HEK293 (cell line): ENCODE measurements around the gene TNNI3K.

Experiments used
- CTCF ChIA-PET: fragments of 350-600 bp; formaldehyde crosslinking; extraction: SDS; loops from one replicate; lab custom pipeline; 2021; ENCODE audit warnings: antibody characterized with exemption; lab: Yijun Ruan, JAX
- POLR2A ChIA-PET: fragments of 300-600 bp; formaldehyde crosslinking; extraction: SDS; loops from one replicate; lab custom pipeline; 2020; ENCODE audit warnings: antibody characterized with exemption, inconsistent platforms; lab: Yijun Ruan, JAX
- H3K27ac ChIP-seq: fragments of 200-500 bp; sonication (Bioruptor generic); 2 replicates; pipeline ENCODE4 v1.5.1; 2014; ENCODE audit warnings: low read depth, low read length, control low read depth, inconsistent platforms; ENCODE audit errors: extremely low read depth
- H3K36me3 ChIP-seq, 2 experiments: fragments of 200-500 bp in 1 of 2; sonication (Bioruptor generic) in 1 of 2; 1 replicate in 1 of 2; 2 replicates in 1 of 2; pipeline ENCODE4 v1.5.1; 2014 to 2017; ENCODE audit warnings: inconsistent platforms in 2 of 2, low read length in 2 of 2; ENCODE audit not compliant: control insufficient read depth in 2 of 2, insufficient read depth in 1 of 2
- H3K4me1 ChIP-seq: fragments of 200-500 bp; sonication (Bioruptor generic); 2 replicates; pipeline ENCODE4 v1.5.1; 2014; ENCODE audit warnings: mild to moderate bottlenecking, low read length, inconsistent platforms; ENCODE audit not compliant: control insufficient read depth, insufficient read depth
- H3K4me3 ChIP-seq: 2 replicates; pipeline ENCODE4 v1.5.1; 2011; ENCODE audit warnings: low read depth, mild to moderate bottlenecking, control low read depth, low read length, moderate library complexity
- H3K9me3 ChIP-seq: fragments of 200-500 bp; sonication (Bioruptor generic); 2 replicates; pipeline ENCODE4 v1.5.1; 2014; ENCODE audit warnings: low read depth, low read length, inconsistent platforms; ENCODE audit not compliant: control insufficient read depth, insufficient read depth
- FEZF1 ChIP-seq: fragments of 450-650 bp; formaldehyde crosslinking; IDR thresholded peaks from 2 replicates; pipeline ENCODE4 v1.5.1; 2016; ENCODE audit warnings: missing biosample characterization, missing genetic modification characterization
- KLF16 ChIP-seq: fragments of 450-650 bp; formaldehyde crosslinking; IDR thresholded peaks from 2 replicates; pipeline ENCODE4 v1.5.1; 2017; ENCODE audit warnings: missing biosample characterization, missing genetic modification characterization
- MEIS1 ChIP-seq: sonication (generic); formaldehyde crosslinking; IDR thresholded peaks from 2 replicates; pipeline ENCODE4 v1.8.1; 2022; ENCODE audit warnings: missing genetic modification reagents, mild to moderate bottlenecking, borderline replicate concordance
- OSR2 ChIP-seq: fragments of 450-650 bp; formaldehyde crosslinking; IDR thresholded peaks from 2 replicates; pipeline ENCODE4 v1.5.1; 2016; ENCODE audit warnings: missing biosample characterization, missing genetic modification characterization
- SP7 ChIP-seq: fragments of 450-650 bp; formaldehyde crosslinking; IDR thresholded peaks from 2 replicates; pipeline ENCODE4 v1.5.1; 2016; ENCODE audit warnings: missing biosample characterization, missing genetic modification characterization
- TCF7L2 ChIP-seq: IDR thresholded peaks from 2 replicates; pipeline ENCODE4 v1.6.1; 2011; ENCODE audit warnings: low read depth, mild to moderate bottlenecking, inconsistent platforms, low read length, moderate library complexity, borderline replicate concordance
- YY1 ChIP-seq: fragments of 450-650 bp; formaldehyde crosslinking; IDR thresholded peaks from 2 replicates; pipeline ENCODE4 v1.5.1; 2018; ENCODE audit warnings: missing biosample characterization, missing genetic modification characterization
- ZBTB7A ChIP-seq: fragments of 450-650 bp; formaldehyde crosslinking; IDR thresholded peaks from 2 replicates; pipeline ENCODE4 v1.5.1; 2016; ENCODE audit warnings: low read depth, missing biosample characterization, missing genetic modification characterization
- ZFP69B ChIP-seq: fragments of 450-650 bp; formaldehyde crosslinking; IDR thresholded peaks from 2 replicates; pipeline ENCODE4 v1.5.1; 2016; ENCODE audit warnings: missing biosample characterization, missing genetic modification characterization
- ZNF138 ChIP-seq: fragments of 450-650 bp; formaldehyde crosslinking; IDR thresholded peaks from 2 replicates; pipeline ENCODE4 v1.5.1; 2016; ENCODE audit warnings: missing biosample characterization, missing genetic modification characterization, borderline replicate concordance
- ZNF19 ChIP-seq: fragments of 450-650 bp; formaldehyde crosslinking; IDR thresholded peaks from 2 replicates; pipeline ENCODE4; 2016; ENCODE audit warnings: missing biosample characterization, missing genetic modification characterization, low read depth
- ZNF221 ChIP-seq: fragments of 450-650 bp; formaldehyde crosslinking; IDR thresholded peaks from 2 replicates; pipeline ENCODE4 v1.5.1; 2017; ENCODE audit warnings: missing biosample characterization, missing genetic modification characterization, borderline replicate concordance
- ZNF324 ChIP-seq: fragments of 450-650 bp; formaldehyde crosslinking; IDR thresholded peaks from 2 replicates; pipeline ENCODE4 v1.5.1; 2016; ENCODE audit warnings: missing biosample characterization, missing genetic modification characterization
- ZNF433 ChIP-seq: fragments of 450-650 bp; formaldehyde crosslinking; IDR thresholded peaks from 2 replicates; pipeline ENCODE4 v1.5.1; 2016; ENCODE audit warnings: missing biosample characterization, missing genetic modification characterization, low read depth
- ZNF514 ChIP-seq: fragments of 450-650 bp; formaldehyde crosslinking; IDR thresholded peaks from 2 replicates; pipeline ENCODE4 v1.5.1; 2016; ENCODE audit warnings: missing biosample characterization, missing genetic modification characterization
- ZNF561 ChIP-seq: fragments of 450-650 bp; IDR thresholded peaks from 2 replicates; pipeline ENCODE4 v1.5.1; 2018; ENCODE audit warnings: missing biosample characterization, missing genetic modification characterization, borderline replicate concordance
- ZNF571 ChIP-seq: fragments of 450-650 bp; formaldehyde crosslinking; IDR thresholded peaks from 2 replicates; pipeline ENCODE4 v1.5.0; 2017; ENCODE audit warnings: missing biosample characterization, missing genetic modification characterization
- ZNF596 ChIP-seq: fragments of 450-650 bp; IDR thresholded peaks from 2 replicates; pipeline ENCODE4 v1.5.0; 2018; ENCODE audit warnings: missing biosample characterization, mild to moderate bottlenecking, missing genetic modification characterization, moderate library complexity
- ZNF610 ChIP-seq: fragments of 450-650 bp; formaldehyde crosslinking; IDR thresholded peaks from 2 replicates; pipeline ENCODE4 v1.5.1; 2016; ENCODE audit warnings: missing biosample characterization, missing genetic modification characterization, borderline replicate concordance
- ZNF626 ChIP-seq: fragments of 450-650 bp; sonication (Bioruptor Pico); formaldehyde crosslinking; IDR thresholded peaks from 2 replicates; pipeline ENCODE4 v1.5.1; 2018; ENCODE audit warnings: missing biosample characterization, missing genetic modification characterization, inconsistent platforms
- ZNF660 ChIP-seq: fragments of 450-650 bp; IDR thresholded peaks from 2 replicates; pipeline ENCODE4 v1.5.1; 2018; ENCODE audit warnings: missing biosample characterization, mild to moderate bottlenecking, missing genetic modification characterization
- ZNF670 ChIP-seq: fragments of 450-650 bp; formaldehyde crosslinking; IDR thresholded peaks from 2 replicates; pipeline ENCODE4 v1.5.1; 2016; ENCODE audit warnings: missing biosample characterization, missing genetic modification characterization, low read depth
- ZNF747 ChIP-seq: fragments of 450-650 bp; formaldehyde crosslinking; IDR thresholded peaks from 2 replicates; pipeline ENCODE4 v1.5.1; 2016; ENCODE audit warnings: missing biosample characterization, missing genetic modification characterization
- ZNF837 ChIP-seq: fragments of 450-650 bp; formaldehyde crosslinking; IDR thresholded peaks from 2 replicates; pipeline ENCODE4 v1.5.1; 2016; ENCODE audit warnings: missing biosample characterization, missing genetic modification characterization
- ZSCAN30 ChIP-seq: fragments of 450-650 bp; IDR thresholded peaks from 2 replicates; pipeline ENCODE4 v1.5.1; 2018; ENCODE audit warnings: missing biosample characterization, mild to moderate bottlenecking, missing genetic modification characterization, moderate library complexity
- TF ChIP-seq, protein P1 (sequence below): fragments of 450-650 bp; formaldehyde crosslinking; IDR thresholded peaks from 2 replicates; pipeline ENCODE4 v1.5.1; 2016; ENCODE audit warnings: missing biosample characterization, missing genetic modification characterization
- TF ChIP-seq, protein P2 (sequence below): fragments of 450-650 bp; formaldehyde crosslinking; IDR thresholded peaks from 2 replicates; pipeline ENCODE4 v1.5.1; 2017; ENCODE audit warnings: missing biosample characterization, mild to moderate bottlenecking, missing genetic modification characterization, moderate library complexity
- TF ChIP-seq, protein P3 (sequence below): sonication (generic); formaldehyde crosslinking; IDR thresholded peaks from 2 replicates; pipeline ENCODE4 v1.8.1; 2022; ENCODE audit warnings: mild to moderate bottlenecking, moderate library complexity, missing genetic modification reagents
- TF ChIP-seq, protein P4 (sequence below): fragments of 450-650 bp; formaldehyde crosslinking; IDR thresholded peaks from 2 replicates; pipeline ENCODE4 v1.5.1; 2016; ENCODE audit warnings: missing biosample characterization, missing genetic modification characterization

Gene TNNI3K

DNA sequence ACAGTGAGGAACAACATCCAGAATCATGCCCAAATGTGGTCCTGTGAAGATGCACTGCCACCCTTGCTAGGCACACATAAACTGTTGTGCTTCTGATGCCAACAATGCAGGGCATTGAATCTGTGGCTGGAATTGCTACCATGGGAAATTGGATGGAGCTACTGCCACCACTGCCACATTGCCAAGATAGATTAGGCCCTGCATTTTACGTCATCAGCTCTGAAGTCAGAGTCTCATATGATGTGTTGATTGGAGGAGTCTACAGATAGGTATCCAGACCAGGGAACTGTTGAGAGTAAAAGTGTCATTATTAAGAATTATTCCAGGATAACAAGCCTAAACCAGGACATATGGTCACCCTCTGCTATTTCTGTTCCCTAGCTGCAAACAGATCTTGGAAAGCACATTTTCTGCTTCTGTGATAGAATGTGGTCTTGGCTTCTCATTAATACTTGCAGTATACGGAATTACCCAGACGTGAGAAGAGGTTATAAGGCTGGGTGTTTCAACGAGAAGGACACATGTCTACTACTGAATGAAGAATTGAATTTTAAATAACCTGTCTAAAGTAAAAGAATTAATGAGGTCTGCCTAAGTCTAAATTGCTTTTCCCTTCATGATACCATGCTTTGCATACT, 106.6 kb downstream of the TNNI3K start (continued):
- TF ChIP-seq ZNF670 (tag by site-specific recombination): no peak
- TF ChIP-seq ZNF138: no peak
- no peak for TF ChIP-seq ZNF433 (tag by site-specific recombination)
- no peak for TF ChIP-seq ZNF221 (tag by site-specific recombination)
- no peak for TF ChIP-seq MEIS1
- no peak for TF ChIP-seq ZFP69B (tag by site-specific recombination)
- no peak for TF ChIP-seq ZNF626 (tag by site-specific recombination)

DNA sequence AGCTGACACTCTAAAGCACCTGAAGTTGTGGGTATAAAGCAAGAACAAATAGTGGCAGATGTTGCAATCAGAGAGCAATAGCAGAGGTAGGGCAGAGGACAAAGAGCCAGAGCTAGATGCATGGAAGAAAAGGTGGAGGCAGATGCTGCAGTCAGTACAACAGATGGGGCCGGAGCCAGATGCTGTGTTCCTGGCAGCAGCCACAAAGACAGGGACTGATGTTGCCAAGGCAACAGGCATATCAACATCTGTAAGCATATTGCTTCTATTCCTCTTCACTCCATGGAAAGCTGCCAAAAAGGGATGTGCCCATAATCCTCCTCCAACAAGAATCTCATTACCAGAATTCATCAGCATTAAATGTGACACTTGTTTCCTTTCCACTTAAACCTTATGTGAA, 108.0 kb downstream of the TNNI3K start:
- Histone ChIP-seq H3K36me3 (no peaks in the 10 kb centered on the region), H3K9me3 (no peaks in the 10 kb centered on the region), H3K4me3 (no peak overlapping the region), H3K4me1 (no peaks in the 10 kb centered on the region), H3K27ac (no peak overlapping the region)
- TF ChIP-seq ZNF571 (no peak), ZNF837 (tag by site-specific recombination) (no peak), ZNF660 (tag by site-specific recombination) (no peak), ZNF596 (tag by site-specific recombination) (no peak), ZNF561 (tag by site-specific recombination) (no peak), SP7 (tag by site-specific recombination) (no peak), ZNF19 (no peak), ZNF747 (tag by site-specific recombination) (no peak), ZNF514 (no peak), ZNF324 (tag by site-specific recombination) (no peak), ZSCAN30 (tag by site-specific recombination) (no peak), FEZF1 (tag by site-specific recombination) (no peak), YY1 (tag by site-specific recombination) (no peak)
- ChIA-PET CTCF (no interaction called here), POLR2A (no interaction called here)

DNA sequence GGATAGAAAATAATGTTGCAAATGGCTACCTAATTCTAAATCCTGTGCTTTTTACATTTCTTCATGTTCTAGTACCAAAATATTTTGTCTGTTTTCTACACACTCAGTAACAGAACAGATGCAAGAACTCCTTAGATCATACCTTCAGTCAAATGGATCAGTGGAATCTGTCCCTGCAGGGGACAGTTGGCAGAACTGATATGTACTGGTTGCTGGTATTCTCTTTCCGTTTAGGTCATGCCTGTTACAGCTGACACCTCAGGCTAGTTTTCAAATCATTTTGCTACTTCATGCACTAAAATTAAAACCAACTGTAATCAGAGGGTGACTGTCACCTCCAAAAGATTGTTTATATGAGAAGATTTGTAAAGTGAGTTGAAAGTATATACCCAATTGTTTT, 109.2 kb downstream of the TNNI3K start:
- CTCF ChIA-PET: no interaction called here
- H3K4me3 ChIP-seq: no peak overlapping the region

More for the DNA sequence above, 109.2 kb downstream of the TNNI3K start:
- TF ChIP-seq MEIS1: no peak
- TF ChIP-seq ZNF610 (tag by site-specific recombination): no peak
- TF ChIP-seq, protein P1, sequence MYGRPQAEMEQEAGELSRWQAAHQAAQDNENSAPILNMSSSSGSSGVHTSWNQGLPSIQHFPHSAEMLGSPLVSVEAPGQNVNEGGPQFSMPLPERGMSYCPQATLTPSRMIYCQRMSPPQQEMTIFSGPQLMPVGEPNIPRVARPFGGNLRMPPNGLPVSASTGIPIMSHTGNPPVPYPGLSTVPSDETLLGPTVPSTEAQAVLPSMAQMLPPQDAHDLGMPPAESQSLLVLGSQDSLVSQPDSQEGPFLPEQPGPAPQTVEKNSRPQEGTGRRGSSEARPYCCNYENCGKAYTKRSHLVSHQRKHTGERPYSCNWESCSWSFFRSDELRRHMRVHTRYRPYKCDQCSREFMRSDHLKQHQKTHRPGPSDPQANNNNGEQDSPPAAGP (tag by site-specific recombination): no peak
- no peak for TF ChIP-seq OSR2
- TF ChIP-seq, protein P2, sequence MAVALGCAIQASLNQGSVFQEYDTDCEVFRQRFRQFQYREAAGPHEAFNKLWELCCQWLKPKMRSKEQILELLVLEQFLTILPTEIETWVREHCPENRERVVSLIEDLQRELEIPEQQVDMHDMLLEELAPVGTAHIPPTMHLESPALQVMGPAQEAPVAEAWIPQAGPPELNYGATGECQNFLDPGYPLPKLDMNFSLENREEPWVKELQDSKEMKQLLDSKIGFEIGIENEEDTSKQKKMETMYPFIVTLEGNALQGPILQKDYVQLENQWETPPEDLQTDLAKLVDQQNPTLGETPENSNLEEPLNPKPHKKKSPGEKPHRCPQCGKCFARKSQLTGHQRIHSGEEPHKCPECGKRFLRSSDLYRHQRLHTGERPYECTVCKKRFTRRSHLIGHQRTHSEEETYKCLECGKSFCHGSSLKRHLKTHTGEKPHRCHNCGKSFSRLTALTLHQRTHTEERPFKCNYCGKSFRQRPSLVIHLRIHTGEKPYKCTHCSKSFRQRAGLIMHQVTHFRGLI (tag by site-specific recombination): no peak
- TF ChIP-seq TCF7L2: no peak
- TF ChIP-seq KLF16 (tag by site-specific recombination): no peak
- TF ChIP-seq, protein P3, sequence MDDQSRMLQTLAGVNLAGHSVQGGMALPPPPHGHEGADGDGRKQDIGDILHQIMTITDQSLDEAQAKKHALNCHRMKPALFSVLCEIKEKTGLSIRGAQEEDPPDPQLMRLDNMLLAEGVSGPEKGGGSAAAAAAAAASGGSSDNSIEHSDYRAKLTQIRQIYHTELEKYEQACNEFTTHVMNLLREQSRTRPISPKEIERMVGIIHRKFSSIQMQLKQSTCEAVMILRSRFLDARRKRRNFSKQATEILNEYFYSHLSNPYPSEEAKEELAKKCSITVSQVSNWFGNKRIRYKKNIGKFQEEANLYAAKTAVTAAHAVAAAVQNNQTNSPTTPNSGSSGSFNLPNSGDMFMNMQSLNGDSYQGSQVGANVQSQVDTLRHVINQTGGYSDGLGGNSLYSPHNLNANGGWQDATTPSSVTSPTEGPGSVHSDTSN (CRISPR knock-in tag): no peak
- no peak for TF ChIP-seq ZBTB7A (tag by site-specific recombination)
- TF ChIP-seq, protein P4, sequence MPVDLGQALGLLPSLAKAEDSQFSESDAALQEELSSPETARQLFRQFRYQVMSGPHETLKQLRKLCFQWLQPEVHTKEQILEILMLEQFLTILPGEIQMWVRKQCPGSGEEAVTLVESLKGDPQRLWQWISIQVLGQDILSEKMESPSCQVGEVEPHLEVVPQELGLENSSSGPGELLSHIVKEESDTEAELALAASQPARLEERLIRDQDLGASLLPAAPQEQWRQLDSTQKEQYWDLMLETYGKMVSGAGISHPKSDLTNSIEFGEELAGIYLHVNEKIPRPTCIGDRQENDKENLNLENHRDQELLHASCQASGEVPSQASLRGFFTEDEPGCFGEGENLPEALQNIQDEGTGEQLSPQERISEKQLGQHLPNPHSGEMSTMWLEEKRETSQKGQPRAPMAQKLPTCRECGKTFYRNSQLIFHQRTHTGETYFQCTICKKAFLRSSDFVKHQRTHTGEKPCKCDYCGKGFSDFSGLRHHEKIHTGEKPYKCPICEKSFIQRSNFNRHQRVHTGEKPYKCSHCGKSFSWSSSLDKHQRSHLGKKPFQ (tag by site-specific recombination): no peak
- Histone ChIP-seq H3K9me3 (no peaks in the 10 kb centered on the region), H3K27ac (no peak overlapping the region), H3K4me1 (no peaks in the 10 kb centered on the region), H3K36me3 (no peaks in the 10 kb centered on the region)
- POLR2A ChIA-PET: no interaction called here
